ENCODE results near the gene MOSPD2. TPM values are rescaled to one million over a fixed set of nuclear protein-coding genes. Genes with fewer than 3 reads are reported as not detected.

Gene MOSPD2
- polyA plus RNA-seq, 3 donors from 2014 or later = 5.4 to 12.2 (median 8.6) TPM

GRCh38 chrX:14922437-14922836 is 49.2 kb downstream of the MOSPD2 start:
- Mint-ChIP-seq H3K9me3 (no peaks in the 10 kb centered on the region), H3K4me3 (no peak overlapping the region)

GRCh38 chrX:14923761-14924160 is 50.5 kb downstream of the MOSPD2 start:
- peaks cover 0 to 11% (median 1%) of the 10 kb centered on the region in 3 donors for H3K27me3 Mint-ChIP-seq (ENCODE audit: low read depth in 3 of 3)
- no peaks in the 10 kb centered on the region for H3K9me3 Mint-ChIP-seq
- peaks cover 0 to 4% (median 3%) of the 10 kb centered on the region in 3 donors for H3K36me3 Mint-ChIP-seq
- DNase-seq = no peak
- H3K4me1 Mint-ChIP-seq = no peaks in the 10 kb centered on the region
- no peak overlapping the region for H3K27ac Mint-ChIP-seq
- no peak overlapping the region for H3K4me3 Mint-ChIP-seq

More at GRCh38 chrX:14922437-14922836, 49.2 kb downstream of the MOSPD2 start:
- DNase-seq = no peak
- H3K4me1 Mint-ChIP-seq = no peaks in the 10 kb centered on the region
- H3K27me3 Mint-ChIP-seq (ENCODE audit: low read depth in 3 of 3) = peaks cover 0 to 3% (median 1%) of the 10 kb centered on the region in 3 donors
- H3K27ac Mint-ChIP-seq = no peak overlapping the region
- H3K36me3 Mint-ChIP-seq = peaks cover 3 to 4% (median 3%) of the 10 kb centered on the region in 3 donors

GRCh38 chrX:14926471-14926870 is 53.2 kb downstream of the MOSPD2 start:
- Mint-ChIP-seq H3K4me1 (no peaks in the 10 kb centered on the region), H3K27ac (no peak overlapping the region), H3K4me3 (no peak overlapping the region), H3K36me3 (no peaks in the 10 kb centered on the region), H3K9me3 (peaks cover 0 to 2% (median 0%) of the 10 kb centered on the region in 6 donors), H3K27me3 (ENCODE audit: low read depth in 3 of 3) (peaks cover 0 to 11% (median 0%) of the 10 kb centered on the region in 3 donors)
- no peak for DNase-seq

- H3K27me3 Mint-ChIP-seq (ENCODE audit: low read depth in 3 of 3) = peaks cover 0 to 11% (median 0%) of the 10 kb centered on the region in 3 donors
- H3K36me3 Mint-ChIP-seq = no peaks in the 10 kb centered on the region
- DNase-seq = no peak
- H3K4me1 Mint-ChIP-seq = no peaks in the 10 kb centered on the region
- peaks cover 0 to 2% (median 0%) of the 10 kb centered on the region in 6 donors for H3K9me3 Mint-ChIP-seq
- H3K27ac Mint-ChIP-seq = no peak overlapping the region
- no peak overlapping the region for H3K4me3 Mint-ChIP-seq
Measured at GRCh38 chrX:14927401-14927800, 54.2 kb downstream of the MOSPD2 start.

- no peak for DNase-seq
- Mint-ChIP-seq H3K9me3 (peaks cover 0 to 4% (median 0%) of the 10 kb centered on the region in 6 donors), H3K27me3 (ENCODE audit: low read depth in 3 of 3) (peaks cover 0 to 10% (median 0%) of the 10 kb centered on the region in 3 donors), H3K4me3 (no peak overlapping the region), H3K36me3 (no peaks in the 10 kb centered on the region), H3K27ac (no peak overlapping the region), H3K4me1 (no peaks in the 10 kb centered on the region)
Measured at GRCh38 chrX:14930663-14931062, 57.4 kb downstream of the MOSPD2 start.

GRCh38 chrX:14932136-14932535 is 58.9 kb downstream of the MOSPD2 start:
- no peaks in the 10 kb centered on the region for H3K36me3 Mint-ChIP-seq
- no peak for DNase-seq
- peaks cover 0 to 4% (median 0%) of the 10 kb centered on the region in 6 donors for H3K9me3 Mint-ChIP-seq
- peaks cover 0 to 12% (median 2%) of the 10 kb centered on the region in 3 donors for H3K27me3 Mint-ChIP-seq (ENCODE audit: low read depth in 3 of 3)
- H3K27ac Mint-ChIP-seq = no peak overlapping the region
- H3K4me1 Mint-ChIP-seq = no peaks in the 10 kb centered on the region
- H3K4me3 Mint-ChIP-seq = no peak overlapping the region

- Mint-ChIP-seq H3K36me3 (no peaks in the 10 kb centered on the region), H3K27ac (no peak overlapping the region), H3K9me3 (peaks cover 0 to 6% (median 0%) of the 10 kb centered on the region in 6 donors), H3K4me1 (no peaks in the 10 kb centered on the region), H3K27me3 (ENCODE audit: low read depth in 3 of 3) (peaks cover 0 to 4% (median 3%) of the 10 kb centered on the region in 3 donors), H3K4me3 (no peak overlapping the region)
- DNase-seq = no peak
Measured at GRCh38 chrX:14934423-14934822, 61.2 kb downstream of the MOSPD2 start.

GRCh38 chrX:14936561-14936960 is 63.3 kb downstream of the MOSPD2 start:
- no peaks in the 10 kb centered on the region for H3K36me3 Mint-ChIP-seq
- H3K4me3 Mint-ChIP-seq = no peak overlapping the region
- no peak for DNase-seq
- H3K27me3 Mint-ChIP-seq (ENCODE audit: low read depth in 3 of 3) = peaks cover 0 to 5% (median 4%) of the 10 kb centered on the region in 3 donors
- H3K9me3 Mint-ChIP-seq = peaks cover 0 to 4% (median 0%) of the 10 kb centered on the region in 6 donors
- H3K27ac Mint-ChIP-seq = no peak overlapping the region
- H3K4me1 Mint-ChIP-seq = no peaks in the 10 kb centered on the region

- DNase-seq = no peak
- H3K9me3 Mint-ChIP-seq = peaks cover 0 to 2% (median 0%) of the 10 kb centered on the region in 6 donors
Measured at GRCh38 chrX:14939644-14940043, 66.4 kb downstream of the MOSPD2 start.

GRCh38 chrX:14941301-14941700 is 68.1 kb downstream of the MOSPD2 start:
- Mint-ChIP-seq H3K9me3 (peaks cover 0 to 2% (median 0%) of the 10 kb centered on the region in 6 donors), H3K27ac (no peak overlapping the region), H3K4me3 (no peak overlapping the region), H3K36me3 (no peaks in the 10 kb centered on the region), H3K27me3 (ENCODE audit: low read depth in 3 of 3) (peaks cover 0 to 5% (median 3%) of the 10 kb centered on the region in 3 donors), H3K4me1 (no peaks in the 10 kb centered on the region)
- DNase-seq = no peak

More at GRCh38 chrX:14939644-14940043, 66.4 kb downstream of the MOSPD2 start:
- H3K27ac Mint-ChIP-seq = no peak overlapping the region
- H3K36me3 Mint-ChIP-seq = no peaks in the 10 kb centered on the region
- H3K4me1 Mint-ChIP-seq = no peaks in the 10 kb centered on the region
- H3K27me3 Mint-ChIP-seq (ENCODE audit: low read depth in 3 of 3) = peaks cover 0 to 5% (median 3%) of the 10 kb centered on the region in 3 donors
- H3K4me3 Mint-ChIP-seq = no peak overlapping the region

- no peak for DNase-seq
Measured at GRCh38 chrX:14942341-14942740, 69.1 kb downstream of the MOSPD2 start.

GRCh38 chrX:14943962-14944361 is 70.7 kb downstream of the MOSPD2 start:
- no peak for DNase-seq
- Mint-ChIP-seq H3K4me1 (no peaks in the 10 kb centered on the region), H3K27ac (no peak overlapping the region), H3K4me3 (no peak overlapping the region), H3K9me3 (peaks cover 0 to 2% (median 0%) of the 10 kb centered on the region in 6 donors), H3K27me3 (ENCODE audit: low read depth in 3 of 3) (peaks cover 0 to 3% (median 0%) of the 10 kb centered on the region in 3 donors), H3K36me3 (no peaks in the 10 kb centered on the region)

More at GRCh38 chrX:14942341-14942740, 69.1 kb downstream of the MOSPD2 start:
- H3K27ac Mint-ChIP-seq = no peak overlapping the region
- no peaks in the 10 kb centered on the region for H3K36me3 Mint-ChIP-seq
- H3K4me3 Mint-ChIP-seq = no peak overlapping the region
- H3K9me3 Mint-ChIP-seq = peaks cover 0 to 2% (median 0%) of the 10 kb centered on the region in 6 donors
- no peaks in the 10 kb centered on the region for H3K4me1 Mint-ChIP-seq
- H3K27me3 Mint-ChIP-seq (ENCODE audit: low read depth in 3 of 3) = peaks cover 0 to 3% (median 0%) of the 10 kb centered on the region in 3 donors

- DNase-seq = no peak
- no peaks in the 10 kb centered on the region for H3K9me3 Mint-ChIP-seq
- no peaks in the 10 kb centered on the region for H3K36me3 Mint-ChIP-seq
- H3K4me3 Mint-ChIP-seq = no peak overlapping the region
- H3K27me3 Mint-ChIP-seq (ENCODE audit: low read depth in 3 of 3) = no peaks in the 10 kb centered on the region
- H3K4me1 Mint-ChIP-seq = no peaks in the 10 kb centered on the region
- H3K27ac Mint-ChIP-seq = no peak overlapping the region
Measured at GRCh38 chrX:14946606-14947155, 73.5 kb downstream of the MOSPD2 start.

GRCh38 chrX:14948691-14949090 is 75.5 kb downstream of the MOSPD2 start:
- Mint-ChIP-seq H3K9me3 (no peaks in the 10 kb centered on the region), H3K4me1 (no peaks in the 10 kb centered on the region), H3K36me3 (no peaks in the 10 kb centered on the region), H3K27ac (no peak overlapping the region), H3K27me3 (ENCODE audit: low read depth in 3 of 3) (no peaks in the 10 kb centered on the region), H3K4me3 (no peak overlapping the region)
- DNase-seq = no peak
